IgD-negative memory B cell (primary cell): ENCODE results near the gene TMEM150C. TPM values are rescaled to one million over a fixed set of nuclear protein-coding genes. Genes with fewer than 3 reads are reported as not detected.

Source experiments
- H3K27ac Mint-ChIP-seq, 3 donors: one replicate each; pipeline ENCODE4 v1.8.0; 2020 to 2022; ENCODE audit warnings: mild to moderate bottlenecking in 3 of 3, mixed read lengths in 3 of 3, moderate library complexity in 1 of 3
- H3K27me3 Mint-ChIP-seq: one replicate; pipeline ENCODE4 v1.8.0; 2021; ENCODE audit warnings: mixed read lengths
- H3K36me3 Mint-ChIP-seq: one replicate; pipeline ENCODE4 v1.8.0; 2020; ENCODE audit warnings: mild to moderate bottlenecking, mixed read lengths
- H3K4me1 Mint-ChIP-seq, 3 donors: one replicate each; pipeline ENCODE4 v1.8.0; 2020 to 2022; ENCODE audit warnings: mixed read lengths in 3 of 3, mild to moderate bottlenecking in 1 of 3
- H3K4me3 Mint-ChIP-seq, 4 donors: one replicate each; pipeline ENCODE4 v1.8.0; 2020 to 2022; ENCODE audit warnings: mild to moderate bottlenecking in 4 of 4, mixed read lengths in 4 of 4, moderate library complexity in 3 of 4
- H3K9me3 Mint-ChIP-seq, 3 donors: one replicate each; pipeline ENCODE4 v1.8.0; 2020 to 2021; ENCODE audit warnings: mixed read lengths in 3 of 3, mild to moderate bottlenecking in 1 of 3
- polyA plus RNA-seq: library from polyadenylated mRNA; unstranded; fragments of 300-500 nt; fragmentation: Illumina TruSeq; gene quantifications from one replicate; pipeline ENCODE4 v1.2.3, GENCODE V29; 2021

TMEM150C gene
- polyA plus RNA-seq, result not detected

DNA sequence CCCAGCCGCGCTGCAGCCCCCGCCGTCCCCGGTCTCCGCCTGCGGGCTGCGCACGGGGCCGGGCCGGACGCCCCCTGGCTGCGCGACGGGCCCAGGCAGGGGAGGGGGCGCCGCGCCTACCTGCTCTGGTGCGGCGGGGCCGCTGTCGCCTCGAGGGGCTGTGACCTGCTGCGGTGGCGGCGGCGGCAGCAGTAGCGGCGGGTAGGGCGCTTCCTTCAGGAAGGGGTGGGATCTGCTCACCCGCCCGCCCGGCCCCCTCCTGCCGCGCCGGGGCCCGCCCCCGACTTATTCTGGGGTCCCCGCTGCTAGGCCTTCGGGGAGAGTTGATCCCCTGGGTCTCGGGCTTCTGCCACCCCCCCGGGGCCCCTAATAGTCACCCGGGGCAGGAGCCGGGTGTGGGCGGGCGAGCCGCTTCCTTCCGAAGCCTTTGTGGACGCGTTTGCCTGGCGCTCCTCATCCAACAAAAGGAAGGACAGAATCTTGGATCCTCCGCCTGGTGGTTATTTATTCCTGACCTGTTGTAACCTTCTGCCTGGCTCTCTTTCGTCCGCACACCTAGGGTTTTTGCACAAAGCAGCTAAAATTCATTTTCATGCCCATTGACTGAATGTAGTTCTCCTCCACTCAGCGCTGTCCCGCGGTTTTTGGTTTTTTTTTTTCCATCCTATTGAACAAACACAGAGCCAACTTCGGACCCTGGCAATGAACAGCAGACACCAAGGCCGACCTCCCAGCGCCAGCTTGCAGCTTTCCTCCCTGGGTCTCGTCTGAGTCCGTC, at the start of gene TMEM150C:
Gene TMEM150C (minus strand): TSS at position 203 of the 778 bp plus-strand sequence. CDS start 57,331 bp downstream, outside the sequence.
- H3K27me3 Mint-ChIP-seq, result peaks cover 38% of the 10 kb centered on the region
- peaks cover 5 to 7% (median 5%) of the 10 kb centered on the region in 3 donors for H3K4me1 Mint-ChIP-seq
- peak within 1 kb of the TSS; percentile 47 to 78 (median 56) for H3K4me3 Mint-ChIP-seq
- no peaks in the 10 kb centered on the region for H3K36me3 Mint-ChIP-seq
- peaks cover 0 to 2% (median 0%) of the 10 kb centered on the region in 3 donors for H3K9me3 Mint-ChIP-seq
- H3K27ac Mint-ChIP-seq, result peak within 1 kb of the TSS in 1 of 3 donors; percentile 21

DNA sequence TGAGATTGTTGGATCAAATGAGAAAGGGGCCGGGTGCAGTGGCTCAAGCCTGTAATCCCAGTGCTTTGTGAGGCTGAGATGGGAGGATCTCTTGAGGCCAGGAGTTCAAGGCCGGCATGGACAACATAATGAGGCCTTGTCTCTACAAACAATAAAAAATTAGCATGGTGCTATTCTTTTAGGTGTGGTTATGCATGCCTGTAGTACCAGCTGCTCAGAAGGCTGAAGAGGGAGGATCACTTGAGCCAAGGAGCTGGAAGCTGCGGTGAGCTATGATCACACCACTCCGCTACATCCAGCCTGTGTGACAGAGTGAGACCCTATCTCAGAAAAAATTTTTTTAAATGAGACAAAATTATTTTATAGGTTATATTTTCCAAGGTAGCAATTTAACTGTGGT, 49.7 kb upstream of the TMEM150C start:
- no peak overlapping the region for H3K27ac Mint-ChIP-seq
- H3K4me1 Mint-ChIP-seq, result no peaks in the 10 kb centered on the region
- H3K4me3 Mint-ChIP-seq, result no peak overlapping the region
- no peaks in the 10 kb centered on the region for H3K9me3 Mint-ChIP-seq
- no peaks in the 10 kb centered on the region for H3K36me3 Mint-ChIP-seq
- H3K27me3 Mint-ChIP-seq, result no peaks in the 10 kb centered on the region

DNA sequence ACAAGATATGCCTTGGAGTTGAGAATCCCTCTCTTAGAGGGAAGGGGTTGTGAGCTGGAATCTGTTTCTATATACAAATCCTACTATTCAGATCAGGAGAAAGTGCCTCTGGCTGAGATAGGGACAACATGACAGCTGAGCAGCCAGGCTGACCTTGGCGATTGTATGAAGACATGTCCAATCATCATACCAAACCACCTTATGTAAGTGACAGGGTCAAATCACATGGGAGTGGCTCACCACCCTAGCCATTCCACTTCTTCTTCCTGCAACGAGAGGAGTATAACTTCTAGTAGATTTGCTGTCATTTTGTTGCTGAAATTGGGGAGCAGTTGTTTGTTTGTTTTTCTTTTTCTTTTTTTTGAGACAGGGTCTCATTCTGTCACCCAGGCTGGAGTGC, 48.3 kb upstream of the TMEM150C start:
- Mint-ChIP-seq H3K9me3 (no peaks in the 10 kb centered on the region), H3K27me3 (no peaks in the 10 kb centered on the region), H3K27ac (no peak overlapping the region), H3K4me1 (no peaks in the 10 kb centered on the region), H3K36me3 (no peaks in the 10 kb centered on the region), H3K4me3 (no peak overlapping the region)

DNA sequence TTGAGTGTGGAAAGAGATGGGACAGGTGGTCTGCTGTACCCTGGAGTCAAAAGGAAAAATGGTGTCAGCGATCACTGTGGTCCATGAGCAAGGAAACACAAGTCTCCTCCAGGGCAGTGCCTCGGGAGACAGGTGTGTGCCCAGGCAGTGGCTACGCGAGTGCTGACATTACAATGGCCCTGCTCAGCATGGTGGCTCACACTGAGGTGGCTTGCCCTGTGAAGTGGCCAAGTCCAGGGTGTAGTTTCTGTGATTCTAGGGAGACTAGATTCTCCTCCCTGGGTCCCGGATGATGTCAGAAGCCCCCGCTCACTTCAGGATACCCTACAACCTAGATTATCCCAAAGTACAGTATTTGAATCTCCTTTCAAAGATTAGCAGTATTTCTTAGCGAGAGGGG, 44.8 kb upstream of the TMEM150C start:
- Mint-ChIP-seq H3K4me1 (no peaks in the 10 kb centered on the region), H3K4me3 (no peak overlapping the region), H3K27ac (no peak overlapping the region)

DNA sequence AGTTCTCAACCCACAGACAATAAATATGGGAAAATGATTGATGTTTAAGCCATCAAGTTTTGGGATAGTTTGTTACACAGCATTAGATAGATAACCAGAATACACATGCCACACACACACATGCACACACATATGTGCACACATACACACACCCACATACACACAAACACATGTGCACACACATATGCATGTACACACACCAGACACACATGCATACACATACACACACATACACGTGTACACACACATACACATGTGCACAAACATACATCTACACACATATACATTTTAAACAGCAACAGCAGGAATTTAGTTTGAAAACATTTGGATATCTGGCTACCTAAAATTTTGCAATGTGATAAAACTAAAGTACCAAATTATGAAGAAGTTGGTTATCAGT, 42.7 kb upstream of the TMEM150C start:
- Mint-ChIP-seq H3K36me3 (no peaks in the 10 kb centered on the region), H3K9me3 (peaks cover 0 to 3% (median 0%) of the 10 kb centered on the region in 3 donors), H3K4me1 (no peaks in the 10 kb centered on the region), H3K27me3 (peaks cover 3% of the 10 kb centered on the region), H3K4me3 (no peak overlapping the region), H3K27ac (no peak overlapping the region)

More for the DNA sequence above, 44.8 kb upstream of the TMEM150C start:
- Mint-ChIP-seq H3K9me3 (peaks cover 0 to 3% (median 0%) of the 10 kb centered on the region in 3 donors), H3K36me3 (no peaks in the 10 kb centered on the region), H3K27me3 (peaks cover 2% of the 10 kb centered on the region)

DNA sequence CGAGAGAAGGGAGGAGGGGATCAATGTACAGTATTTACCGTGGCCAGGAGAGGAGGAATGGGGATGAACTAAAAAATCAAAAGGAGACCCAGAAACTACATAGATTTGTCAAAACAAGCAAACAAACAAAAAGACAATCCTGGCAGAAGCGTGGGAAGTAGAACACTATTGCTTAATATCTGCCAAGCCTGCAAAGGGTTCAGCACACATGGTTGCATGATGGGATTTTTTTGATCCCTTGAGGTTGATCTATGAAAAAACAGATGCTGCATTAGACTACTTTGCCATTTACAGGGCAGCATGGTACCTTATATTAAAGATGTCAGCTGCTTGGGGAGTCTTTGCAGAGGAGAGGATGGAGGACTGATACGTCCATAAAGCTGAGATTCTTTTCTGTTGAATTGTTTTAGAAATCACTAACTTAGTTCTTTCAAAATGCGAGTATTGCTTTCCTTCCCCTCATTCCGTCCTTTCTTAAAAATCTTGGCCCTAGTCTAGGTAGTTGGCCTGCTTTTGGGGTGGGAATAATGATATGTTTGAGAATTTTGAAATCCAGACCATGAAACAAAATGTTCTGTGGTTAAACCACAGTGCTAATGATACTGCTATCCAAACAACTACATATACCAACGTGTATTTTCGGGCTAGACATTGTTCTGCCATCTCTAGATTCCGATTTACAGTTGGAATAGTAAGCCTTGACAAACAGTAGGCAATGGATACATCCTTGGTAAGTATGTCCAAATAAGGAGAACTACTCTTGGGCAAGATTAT, 39.6 kb upstream of the TMEM150C start:
- Mint-ChIP-seq H3K4me1 (no peaks in the 10 kb centered on the region), H3K9me3 (peaks cover 0 to 3% (median 0%) of the 10 kb centered on the region in 3 donors), H3K27me3 (peaks cover 3% of the 10 kb centered on the region), H3K4me3 (no peak overlapping the region), H3K27ac (no peak overlapping the region), H3K36me3 (no peaks in the 10 kb centered on the region)

DNA sequence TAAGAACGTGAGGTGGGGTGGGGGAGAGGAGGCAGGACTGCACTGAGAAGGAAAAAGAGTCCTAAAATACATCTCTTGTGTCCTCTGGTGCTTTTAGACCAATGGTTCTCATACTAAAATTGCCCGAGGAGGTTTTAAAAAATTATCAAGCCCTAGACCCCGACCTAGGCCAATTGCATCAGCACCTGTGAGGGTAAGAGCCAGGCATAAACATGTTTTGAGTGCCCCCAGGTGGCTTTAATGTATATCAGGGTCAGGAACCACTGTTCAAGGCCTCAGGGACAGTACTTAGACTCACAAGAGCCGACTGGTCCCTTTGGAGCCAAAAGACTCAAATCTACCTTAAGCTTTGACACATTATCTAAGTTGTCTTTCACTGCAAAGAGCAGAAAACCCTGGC, 37.5 kb upstream of the TMEM150C start:
- Mint-ChIP-seq H3K9me3 (peaks cover 0 to 3% (median 0%) of the 10 kb centered on the region in 3 donors), H3K36me3 (no peaks in the 10 kb centered on the region), H3K4me3 (no peak overlapping the region), H3K4me1 (no peaks in the 10 kb centered on the region), H3K27ac (no peak overlapping the region), H3K27me3 (peaks cover 3% of the 10 kb centered on the region)

DNA sequence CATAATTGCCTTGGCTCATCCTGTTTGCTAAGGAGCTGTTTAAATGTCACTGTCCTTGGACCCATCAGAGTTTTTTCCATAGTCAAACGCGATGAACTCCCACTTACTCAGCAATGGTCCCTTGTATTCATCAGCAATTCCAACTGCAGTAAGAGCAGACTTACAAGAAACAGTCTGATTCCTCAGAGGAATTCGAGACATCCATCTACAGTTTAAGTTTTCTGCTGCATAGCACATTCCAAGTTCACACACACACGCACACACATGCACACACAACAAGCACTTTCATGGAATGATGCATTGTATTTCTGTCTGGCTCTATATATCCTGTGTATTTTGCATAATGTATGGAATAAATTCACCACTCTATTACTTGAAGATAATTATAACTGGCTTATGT, 32.7 kb upstream of the TMEM150C start:
- no peaks in the 10 kb centered on the region for H3K4me1 Mint-ChIP-seq
- no peaks in the 10 kb centered on the region for H3K9me3 Mint-ChIP-seq
- no peaks in the 10 kb centered on the region for H3K36me3 Mint-ChIP-seq
- H3K27me3 Mint-ChIP-seq, result peaks cover 4% of the 10 kb centered on the region
- H3K27ac Mint-ChIP-seq, result no peak overlapping the region
- no peak overlapping the region for H3K4me3 Mint-ChIP-seq

DNA sequence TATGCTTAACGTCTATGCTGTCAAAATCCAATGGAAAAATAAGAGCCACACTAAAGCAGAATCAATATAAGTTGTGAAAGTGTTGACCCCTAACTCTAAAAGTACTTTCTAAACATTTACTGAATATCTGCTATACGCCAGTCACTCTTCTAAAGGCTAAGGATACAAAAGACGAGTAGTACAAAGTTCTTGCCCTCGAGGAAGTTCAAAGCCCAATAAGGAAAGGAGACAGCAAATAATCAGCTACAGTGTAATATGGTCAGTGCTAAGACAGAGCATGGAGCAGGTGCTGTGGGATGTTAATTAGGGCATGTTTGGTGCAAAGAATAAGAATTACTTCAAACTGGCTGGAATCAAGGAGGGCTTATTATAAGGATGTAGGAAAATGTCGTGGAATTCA, 31.6 kb upstream of the TMEM150C start:
- Mint-ChIP-seq H3K27ac (no peak overlapping the region), H3K36me3 (no peaks in the 10 kb centered on the region), H3K27me3 (peaks cover 4% of the 10 kb centered on the region), H3K4me3 (no peak overlapping the region), H3K4me1 (no peaks in the 10 kb centered on the region), H3K9me3 (peaks cover 0 to 2% (median 0%) of the 10 kb centered on the region in 3 donors)

DNA sequence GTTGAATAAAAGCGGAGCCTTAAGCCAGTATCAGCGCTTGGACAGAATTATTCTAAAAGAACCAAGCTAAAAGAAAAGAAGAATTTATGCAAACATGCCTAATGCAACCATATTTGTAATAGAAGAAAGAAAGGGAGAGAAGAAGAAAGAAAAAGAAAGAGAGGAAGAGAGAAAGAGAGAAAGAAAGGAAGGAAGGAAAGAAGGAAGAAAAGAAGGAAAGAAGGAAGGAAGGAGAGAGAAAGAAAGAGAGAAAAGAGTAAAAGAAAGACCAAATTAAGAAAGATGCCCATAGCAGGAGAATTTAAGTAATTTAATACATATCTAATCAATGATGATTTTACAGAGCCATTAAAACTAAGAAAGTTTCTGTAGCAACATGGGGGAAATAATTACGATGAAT, 30.9 kb upstream of the TMEM150C start:
- peaks cover 4% of the 10 kb centered on the region for H3K27me3 Mint-ChIP-seq
- H3K36me3 Mint-ChIP-seq, result no peaks in the 10 kb centered on the region
- no peak overlapping the region for H3K27ac Mint-ChIP-seq
- no peaks in the 10 kb centered on the region for H3K4me1 Mint-ChIP-seq
- H3K4me3 Mint-ChIP-seq, result no peak overlapping the region
- H3K9me3 Mint-ChIP-seq, result peaks cover 0 to 2% (median 0%) of the 10 kb centered on the region in 3 donors

DNA sequence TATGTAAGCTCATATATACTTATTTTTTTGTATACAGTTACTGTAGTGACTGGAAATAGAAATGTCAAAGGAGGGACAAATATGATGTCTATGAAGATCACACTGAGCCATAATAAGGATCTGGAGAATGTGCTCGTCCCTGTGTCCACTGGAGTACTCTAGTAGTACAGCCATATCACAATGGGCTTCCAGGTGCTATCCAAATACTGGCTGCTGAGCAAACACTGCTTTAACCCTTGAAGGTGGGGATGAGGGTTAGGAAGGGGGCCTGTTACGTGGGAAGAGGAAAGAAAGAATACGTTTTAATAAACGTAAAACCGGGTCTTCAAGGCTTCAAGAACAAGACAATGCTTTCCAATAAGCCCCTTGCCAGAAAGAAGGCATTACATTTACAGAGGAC, 29.8 kb upstream of the TMEM150C start:
- H3K4me1 Mint-ChIP-seq, result no peaks in the 10 kb centered on the region
- no peak overlapping the region for H3K4me3 Mint-ChIP-seq
- peaks cover 0 to 2% (median 0%) of the 10 kb centered on the region in 3 donors for H3K9me3 Mint-ChIP-seq
- H3K27me3 Mint-ChIP-seq, result peaks cover 4% of the 10 kb centered on the region
- no peaks in the 10 kb centered on the region for H3K36me3 Mint-ChIP-seq
- no peak overlapping the region for H3K27ac Mint-ChIP-seq

DNA sequence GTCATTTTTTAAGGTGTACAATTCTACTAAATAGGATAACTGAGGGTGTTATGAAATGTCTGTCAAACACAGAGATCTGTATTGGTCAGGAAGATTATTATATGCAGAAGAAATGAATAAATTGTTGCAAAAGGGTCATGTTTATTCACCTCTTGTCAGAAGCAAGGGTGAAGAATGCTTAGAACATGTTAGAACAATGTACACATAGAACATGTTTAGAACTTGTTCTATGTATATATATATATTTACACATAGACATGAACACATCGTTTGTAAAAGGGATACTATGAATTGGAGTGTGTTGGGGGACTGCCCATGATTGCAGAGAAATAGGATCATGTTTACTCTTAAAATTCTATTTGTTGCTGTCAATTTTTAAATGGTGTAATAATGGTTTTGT, 28.0 kb upstream of the TMEM150C start:
- Mint-ChIP-seq H3K27ac (no peak overlapping the region), H3K36me3 (no peaks in the 10 kb centered on the region), H3K4me3 (no peak overlapping the region), H3K9me3 (peaks cover 0 to 2% (median 0%) of the 10 kb centered on the region in 3 donors), H3K27me3 (peaks cover 4% of the 10 kb centered on the region), H3K4me1 (no peaks in the 10 kb centered on the region)

DNA sequence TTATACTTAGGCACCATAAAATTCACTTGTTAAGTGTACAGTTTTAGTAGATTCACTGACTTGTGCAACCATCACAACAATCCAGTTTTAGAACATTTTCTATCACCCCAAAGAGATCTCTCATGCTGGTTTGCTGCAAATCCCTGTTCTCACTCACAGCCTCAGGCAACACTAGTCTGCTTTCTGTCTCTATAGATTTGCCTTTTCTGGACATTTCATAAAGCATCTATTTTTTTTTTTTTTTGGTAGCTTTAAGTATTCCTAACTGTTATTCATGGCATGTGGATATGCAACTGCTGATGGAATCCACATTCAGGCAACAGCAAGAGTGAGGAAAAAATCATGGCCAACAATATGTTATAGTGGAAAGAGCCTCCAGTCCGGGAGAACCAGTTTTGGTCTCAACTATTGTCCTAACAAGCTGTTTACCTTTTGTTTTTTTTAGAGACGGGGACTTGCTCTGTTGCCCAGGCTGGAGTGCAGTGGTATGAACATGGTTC, 27.0 kb upstream of the TMEM150C start:
- H3K4me1 Mint-ChIP-seq, result no peaks in the 10 kb centered on the region
- H3K27ac Mint-ChIP-seq, result no peak overlapping the region
- peaks cover 4% of the 10 kb centered on the region for H3K27me3 Mint-ChIP-seq
- no peaks in the 10 kb centered on the region for H3K36me3 Mint-ChIP-seq
- no peak overlapping the region for H3K4me3 Mint-ChIP-seq
- H3K9me3 Mint-ChIP-seq, result peaks cover 0 to 2% (median 0%) of the 10 kb centered on the region in 3 donors

DNA sequence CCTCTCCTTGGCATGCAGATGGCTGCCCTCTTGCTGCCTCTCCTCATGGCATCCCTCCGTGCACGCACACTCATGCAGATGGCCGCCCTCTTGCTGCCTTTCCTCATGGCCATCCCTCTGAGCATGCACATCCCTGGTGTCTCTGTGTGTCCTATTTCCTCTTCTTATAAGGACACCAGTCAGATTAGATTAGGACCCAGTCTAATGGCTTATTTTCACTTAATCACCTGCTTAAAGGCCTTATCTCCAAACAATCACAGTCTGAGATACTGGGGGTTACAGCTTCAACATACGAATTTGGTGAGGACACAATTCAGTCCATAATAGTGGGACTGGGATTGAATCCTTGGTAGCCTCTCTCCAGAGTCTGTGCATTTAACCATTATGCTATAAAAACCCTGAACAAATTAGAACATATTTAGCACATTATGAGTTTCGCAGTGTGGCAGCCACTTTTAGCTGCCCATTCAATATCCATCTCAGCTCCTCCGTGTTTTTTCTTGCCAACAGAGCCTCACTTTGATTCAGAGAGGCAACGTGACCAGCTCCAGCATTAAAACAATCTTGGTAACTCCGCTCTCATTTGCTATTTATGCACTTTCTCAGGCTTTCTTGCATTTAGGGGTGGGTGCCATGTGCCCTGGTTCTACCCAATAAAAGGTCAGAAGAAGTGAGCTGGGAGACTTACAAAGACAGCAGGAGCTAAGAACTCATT, 26.2 kb upstream of the TMEM150C start:
- Mint-ChIP-seq H3K36me3 (no peaks in the 10 kb centered on the region), H3K9me3 (peaks cover 0 to 2% (median 0%) of the 10 kb centered on the region in 3 donors), H3K4me3 (no peak overlapping the region), H3K4me1 (no peaks in the 10 kb centered on the region), H3K27ac (no peak overlapping the region), H3K27me3 (peaks cover 6% of the 10 kb centered on the region)
